ENCODE data around the gene SH3BP2.

The SH3BP2 gene

GRCh38 chr4:2835978-2836377 lies 43.1 kb downstream of the SH3BP2 start:
- DNase-seq = no peak

- DNase-seq = no peak
These were observed 43.5 kb downstream of the SH3BP2 start for GRCh38 chr4:2836391-2836859.

DNA sequence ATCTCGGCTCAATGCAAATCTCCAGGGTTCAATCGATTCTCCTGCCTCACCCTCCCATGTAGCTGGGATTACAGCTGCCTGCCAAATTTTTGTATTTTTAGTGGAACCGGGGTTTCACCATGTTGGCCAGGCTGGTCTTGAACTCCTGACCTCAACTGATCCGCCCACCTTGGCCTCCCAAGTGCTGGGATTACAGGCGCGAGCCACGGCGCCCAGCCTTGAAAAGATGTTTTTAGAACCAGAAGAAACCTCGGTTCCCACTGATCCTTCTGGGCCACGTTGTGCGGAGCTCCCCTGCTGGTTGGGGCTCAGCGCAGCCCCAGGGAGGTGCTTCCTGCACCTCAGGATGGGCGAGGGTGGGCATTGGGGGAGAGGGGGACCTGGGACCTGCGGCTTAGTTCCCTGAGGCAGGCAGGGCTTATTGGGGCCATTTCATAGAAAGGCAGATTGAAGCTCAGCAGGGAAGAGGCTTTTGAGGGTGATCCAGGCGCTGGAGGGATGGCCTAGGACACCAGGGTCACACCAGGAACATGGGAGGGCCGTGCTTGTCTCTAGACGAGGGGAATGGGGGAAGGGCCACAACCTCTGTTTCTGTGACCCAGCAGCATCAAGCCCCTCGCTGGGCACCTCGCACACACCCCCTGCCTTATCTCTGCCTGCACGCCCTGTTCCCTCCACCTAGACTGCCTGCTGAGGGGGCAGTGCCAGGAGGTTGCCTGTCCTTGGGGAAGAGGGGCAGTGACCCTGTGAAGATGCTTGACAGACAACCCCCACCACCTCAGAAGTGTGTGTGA lies 44.4 kb downstream of the SH3BP2 start:
- DNase-seq = no peak

DNA sequence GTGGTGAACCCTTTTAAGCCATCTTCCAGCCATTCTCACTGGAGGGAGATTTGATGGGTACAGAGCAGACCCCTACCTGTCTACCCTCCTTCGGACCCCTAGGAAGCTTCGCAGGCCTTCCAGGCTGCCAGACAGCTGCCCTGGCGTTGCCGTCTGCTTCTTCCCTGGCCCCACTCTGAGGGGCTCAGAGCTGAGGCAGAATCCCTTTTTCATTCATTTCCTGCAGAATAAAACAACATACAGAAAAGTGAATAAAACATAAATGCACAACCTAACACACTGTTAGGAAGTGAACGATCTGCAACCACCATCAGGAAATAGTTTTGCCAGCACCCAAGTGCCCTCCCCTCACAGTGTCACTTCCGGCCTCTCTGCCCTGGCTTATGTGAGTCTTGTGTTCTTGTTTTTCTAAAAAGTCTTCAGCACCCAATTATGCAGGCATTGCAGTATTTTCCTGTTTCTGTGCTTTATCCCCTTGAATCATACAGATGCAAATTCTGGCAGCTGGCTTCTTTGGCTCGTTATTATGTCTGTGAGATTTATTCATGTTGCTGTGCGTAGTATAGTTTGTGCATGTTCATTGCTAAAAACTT lies 45.1 kb downstream of the SH3BP2 start:
- no peak for DNase-seq

GRCh38 chr4:2839060-2839459 lies 46.2 kb downstream of the SH3BP2 start:
- DNase-seq = no peak

DNA sequence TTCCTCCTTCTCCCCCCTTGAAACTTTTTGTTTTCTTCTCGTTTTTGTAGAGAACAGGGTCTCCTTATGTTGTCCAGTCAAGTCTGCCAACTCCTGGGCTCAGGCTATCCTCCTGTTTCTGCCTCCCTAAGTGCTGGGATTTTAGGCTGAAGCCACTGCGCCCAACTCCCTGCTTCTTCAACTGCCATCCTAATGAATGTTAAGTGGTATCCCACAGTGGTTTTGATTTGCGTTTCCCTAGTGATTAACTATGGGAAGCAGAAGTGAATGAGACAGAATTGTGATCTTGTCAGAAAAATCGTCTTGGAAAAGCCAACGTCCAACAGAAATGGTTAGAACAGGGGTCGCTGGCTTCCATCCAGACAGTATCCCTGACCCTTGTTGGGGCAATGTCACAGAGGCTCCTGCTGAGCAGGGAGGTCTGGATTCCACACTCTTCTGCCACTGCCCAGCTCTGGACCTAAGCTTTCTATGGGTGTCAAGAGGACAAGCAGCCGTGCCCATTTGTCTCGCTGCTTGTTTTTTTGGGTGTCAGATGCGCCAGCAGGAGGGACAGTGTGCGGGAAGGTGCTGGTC lies 49.9 kb downstream of the SH3BP2 start:
- peak in 1 of 3 experiments; percentile 63 for DNase-seq

- DNase-seq = peak; percentile 91 to 95 (median 93)
These were observed 50.5 kb downstream of the SH3BP2 start, which contains the start of gene ADD1 for GRCh38 chr4:2843263-2843940. ADD1 (plus strand) TSS chr4:2843844; CDS start chr4:2875916, 32,072 bp downstream.

DNA sequence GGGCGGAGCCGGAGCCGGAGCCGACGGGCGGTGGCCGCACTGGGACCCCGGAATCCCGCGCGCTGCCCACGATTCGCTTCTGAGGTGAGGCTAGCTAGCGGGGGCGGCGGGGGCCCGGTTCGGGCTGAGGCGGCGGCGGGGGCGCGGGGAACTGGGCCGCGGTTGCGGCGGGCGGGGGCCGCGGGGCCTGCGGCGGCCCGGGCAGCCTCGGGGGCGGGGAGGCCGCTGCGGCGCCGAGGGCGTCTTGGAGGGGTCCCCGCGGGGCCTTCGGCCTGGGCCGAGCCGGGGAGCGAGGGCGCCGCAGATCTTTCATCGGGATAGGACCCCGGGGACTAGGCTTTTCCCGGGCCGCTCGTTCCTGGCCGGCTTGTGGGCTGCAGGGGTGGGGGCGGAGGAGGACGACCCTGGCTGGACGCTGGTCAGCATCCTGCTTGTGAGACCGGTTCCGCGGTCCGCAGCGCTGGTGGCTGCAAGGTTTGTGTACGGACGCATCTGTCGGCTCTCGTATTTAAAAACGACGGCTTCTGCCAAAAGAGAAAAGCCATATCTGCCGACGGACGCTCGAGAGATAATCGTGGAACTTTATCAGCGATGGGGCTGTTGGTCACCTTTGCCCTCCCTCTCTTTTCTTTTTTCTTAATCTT lies 51.2 kb downstream of the SH3BP2 start:
- DNase-seq = peak; percentile 10 to 65 (median 60)

- DNase-seq = no peak
These were observed 53.3 kb downstream of the SH3BP2 start for GRCh38 chr4:2846172-2846571.

DNA sequence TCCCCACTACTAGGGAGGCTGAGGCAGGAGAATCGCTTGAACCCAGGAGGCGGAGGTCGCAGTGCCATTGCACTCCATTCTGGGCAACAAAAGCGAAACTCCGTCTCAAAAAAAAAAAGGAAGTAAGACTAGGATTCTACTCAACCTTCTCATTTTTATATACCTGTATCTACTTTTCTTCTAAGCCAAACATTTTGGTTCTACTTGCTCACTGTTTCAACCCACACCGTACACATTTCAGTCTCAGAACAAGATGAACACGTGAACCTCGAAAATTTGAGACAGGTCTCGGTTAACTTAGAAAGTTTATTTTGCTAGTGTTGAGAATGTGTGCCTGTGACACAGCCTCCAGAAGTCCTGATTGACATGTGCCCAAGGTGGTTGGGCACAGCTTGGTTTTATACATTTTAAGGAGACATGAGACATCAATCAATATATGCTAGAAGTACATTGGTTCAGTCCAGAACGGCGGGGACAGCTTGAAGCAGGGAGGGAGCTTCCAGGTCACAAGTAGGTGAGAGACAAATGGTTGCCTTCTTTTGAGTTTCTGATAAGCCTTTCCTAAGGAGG lies 54.5 kb downstream of the SH3BP2 start:
- DNase-seq = no peak

- no peak for DNase-seq
These were observed 55.6 kb downstream of the SH3BP2 start for GRCh38 chr4:2848449-2848848.

DNA sequence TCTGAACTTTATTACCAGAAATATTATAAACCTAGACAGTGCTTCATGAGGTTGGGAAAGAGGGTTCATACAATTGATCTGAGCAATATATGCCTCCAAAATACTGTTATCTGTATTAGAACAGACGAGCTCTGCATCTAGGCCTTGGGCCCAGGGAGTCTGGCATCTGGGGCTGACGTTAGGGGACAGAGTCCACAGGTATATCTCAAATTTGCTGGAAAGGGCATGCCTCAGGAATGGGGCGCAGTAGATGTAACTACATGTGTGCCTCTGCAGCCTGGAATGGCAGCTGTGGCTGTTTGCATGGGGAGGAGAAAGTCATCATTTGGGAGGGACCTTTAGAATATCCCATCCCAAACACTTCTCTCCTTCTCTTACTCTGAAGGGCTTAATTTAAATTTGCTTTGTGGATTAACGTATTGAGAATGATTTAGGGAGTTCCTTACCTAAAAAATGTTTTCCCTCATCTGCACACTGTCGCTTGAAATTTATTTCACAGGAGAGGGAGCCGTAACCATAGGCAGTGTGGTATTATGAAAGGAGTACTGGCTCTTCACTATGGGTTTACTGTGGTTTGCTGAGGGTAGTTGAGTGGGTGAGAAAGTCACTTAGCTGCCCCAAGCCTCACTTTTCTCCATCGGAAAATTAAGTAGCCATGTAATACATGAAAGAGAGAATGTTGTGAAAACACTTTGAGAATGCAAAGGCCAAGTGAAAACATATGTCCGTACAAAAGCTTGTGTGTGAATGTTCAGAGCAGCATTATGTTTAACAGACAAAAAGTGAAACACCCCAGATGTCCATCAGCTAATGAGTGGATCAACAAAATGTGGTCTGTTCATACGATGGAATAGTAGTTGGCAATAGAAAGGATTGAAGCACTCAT lies 56.6 kb downstream of the SH3BP2 start:
- DNase-seq = no peak

DNA sequence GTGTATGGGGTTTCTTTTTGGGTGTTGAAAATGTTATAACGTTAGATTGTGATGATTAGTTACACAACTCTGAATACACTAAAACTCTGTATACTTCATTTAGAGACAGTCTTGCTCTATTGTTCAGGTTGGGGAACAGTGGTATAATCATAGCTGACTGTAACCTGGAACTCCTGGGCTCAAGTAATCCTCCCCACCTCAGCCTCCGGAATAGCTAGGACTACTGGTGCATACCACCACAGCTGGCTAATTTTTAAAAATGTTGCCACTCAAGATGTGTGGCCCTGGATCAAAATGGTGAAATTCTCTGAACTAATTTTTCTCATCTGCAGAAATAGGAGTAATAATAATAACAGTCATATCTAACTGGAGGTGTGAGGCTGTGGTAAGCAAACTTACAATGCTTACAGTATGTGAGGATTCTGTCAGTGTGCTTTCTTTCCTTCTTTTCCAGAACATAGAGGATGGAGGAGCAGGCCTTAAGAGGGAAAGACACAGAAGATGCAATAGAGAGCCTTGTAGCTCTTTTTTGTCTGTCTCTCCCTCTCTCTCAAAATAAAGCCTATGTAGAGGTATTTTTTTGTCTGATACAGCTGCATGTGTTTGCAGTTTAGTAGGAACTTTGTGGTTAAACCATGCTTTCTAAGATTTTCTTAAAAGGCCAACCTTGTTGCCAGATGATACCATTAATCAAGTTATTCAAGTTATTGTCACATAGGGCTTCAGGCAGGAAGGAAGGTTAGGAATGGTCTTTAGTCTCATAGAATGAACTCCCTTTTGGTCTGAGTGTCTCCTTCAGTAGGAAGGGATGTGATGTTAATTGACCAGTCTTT lies 58.3 kb downstream of the SH3BP2 start:
- DNase-seq = no peak

DNA sequence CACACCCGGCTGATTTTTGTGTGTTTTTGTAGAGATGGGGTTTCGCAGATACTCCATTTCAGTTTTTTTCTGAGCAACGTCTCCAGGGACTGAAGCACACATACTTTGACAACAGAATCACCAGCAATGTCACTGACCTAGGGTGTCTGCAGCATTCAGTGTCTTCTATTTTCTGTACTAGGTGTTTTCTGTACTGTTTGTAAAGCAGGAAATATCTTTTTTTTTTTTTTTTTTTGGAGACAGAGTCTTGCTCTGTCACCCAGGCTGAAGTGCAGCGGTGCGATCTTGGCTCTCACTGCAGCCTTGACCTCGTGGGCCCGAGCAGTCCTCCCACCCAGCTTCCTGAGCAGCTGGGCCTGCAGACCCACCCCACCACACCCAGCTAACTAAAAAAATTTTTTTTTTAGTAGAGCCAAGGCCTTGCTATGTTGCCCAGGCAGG lies 59.6 kb downstream of the SH3BP2 start:
- DNase-seq = no peak

DNA sequence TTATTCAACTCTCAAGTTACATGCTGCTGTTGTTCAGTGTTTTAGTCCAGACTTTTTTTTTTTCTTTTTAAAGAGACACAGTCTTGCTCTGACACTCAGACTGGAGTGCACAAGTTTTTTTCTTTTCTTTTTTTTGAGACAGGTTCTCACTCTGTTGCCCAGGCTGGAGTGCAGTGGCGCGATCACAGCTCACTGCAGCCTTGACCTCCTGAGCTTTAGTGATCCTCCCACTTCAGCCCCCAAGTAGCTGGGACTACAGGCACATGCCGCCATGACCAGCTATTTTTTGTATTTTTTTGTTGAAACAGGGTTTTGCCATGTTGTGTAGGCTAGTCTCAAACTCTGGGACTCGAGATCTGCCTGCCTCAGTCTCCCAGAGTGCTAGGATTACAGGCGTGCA lies 62.7 kb downstream of the SH3BP2 start:
- DNase-seq = no peak

- DNase-seq = no peak
These were observed 63.4 kb downstream of the SH3BP2 start for GRCh38 chr4:2856266-2856665.

DNA sequence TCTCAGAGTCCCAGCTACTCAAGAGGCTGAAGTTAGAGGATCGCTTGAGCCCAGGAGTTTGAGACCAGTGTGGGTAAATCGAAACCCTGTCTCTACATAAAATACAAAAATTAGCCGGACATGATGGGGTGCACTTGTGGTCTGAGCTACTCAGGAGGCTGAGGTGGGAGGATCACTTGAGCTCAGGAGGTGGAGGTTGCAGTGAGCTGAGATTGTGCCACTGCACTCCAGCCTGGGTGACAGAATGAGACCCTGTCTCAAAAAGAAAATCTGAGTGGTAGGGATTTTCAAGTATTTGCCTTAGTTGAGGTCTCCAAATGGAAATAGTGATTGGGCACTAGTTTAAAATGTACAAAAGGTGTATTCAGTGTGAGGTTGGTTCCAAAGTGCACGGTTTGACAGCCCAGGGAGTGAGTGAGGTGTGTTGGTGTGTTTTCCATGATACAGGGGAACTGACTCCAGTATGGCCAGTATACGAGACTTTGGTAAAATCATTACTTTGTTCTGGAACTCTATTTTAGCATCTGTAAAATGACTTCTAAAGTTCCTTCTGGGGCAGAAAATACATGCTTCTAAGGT lies 64.6 kb downstream of the SH3BP2 start:
- DNase-seq = no peak

DNA sequence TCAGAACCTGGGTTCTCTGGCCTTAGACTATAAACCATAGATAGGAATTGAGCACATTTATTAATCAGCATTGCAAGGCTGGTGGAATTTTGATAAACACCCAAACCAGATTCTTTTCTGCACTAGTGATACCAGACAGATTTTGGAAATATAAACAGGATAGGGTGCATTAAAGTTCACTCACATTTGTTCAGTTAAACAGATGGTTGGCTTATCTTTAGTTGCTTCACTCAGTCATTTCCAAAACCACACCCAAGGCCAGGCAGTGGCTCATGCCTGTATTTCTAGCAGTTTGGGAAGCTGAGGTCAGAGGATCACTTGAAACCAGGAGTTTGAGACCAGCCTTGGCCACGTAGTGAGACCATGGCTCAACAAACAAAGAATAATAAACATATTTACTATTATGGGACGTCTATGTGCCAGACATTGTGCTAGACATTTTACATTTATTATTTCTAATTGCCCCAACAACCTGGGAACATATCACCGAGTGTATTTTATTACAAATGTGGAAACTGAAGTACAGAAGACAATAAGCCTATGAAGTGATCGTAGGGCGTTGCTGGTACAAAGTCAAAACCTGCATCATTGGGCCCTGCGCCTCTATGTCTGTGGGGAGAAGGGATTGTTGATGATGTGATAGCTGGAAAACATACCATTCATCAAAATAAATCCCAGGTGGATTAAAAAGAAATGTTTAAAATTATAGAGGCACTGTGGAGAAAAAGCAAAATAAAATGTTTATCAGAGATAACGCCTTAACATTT lies 65.7 kb downstream of the SH3BP2 start:
- DNase-seq = no peak

- no peak for DNase-seq
These were observed 66.6 kb downstream of the SH3BP2 start for GRCh38 chr4:2859514-2859913.
